Coronary artery (tissue), 2 donors: Measurements from ENCODE around the gene SCIN.

Experiments used
- DNase-seq: peaks from one replicate; pipeline ENCODE4 v3.0.0-alpha.2; 2017; ENCODE audit warnings: low spot score
- H3K27ac ChIP-seq, 2 donors: fragments of 200-600 bp; sonication (generic); one replicate each; pipeline ENCODE4 v1.5.1; 2016 to 2019
- H3K4me3 ChIP-seq: fragments of 200-600 bp; sonication (generic); 2 replicates; pipeline ENCODE4 v1.5.1; 2016; ENCODE audit warnings: mild to moderate bottlenecking, moderate library complexity
- TF ChIP-seq, protein P1 (sequence below): fragments of 200-600 bp; sonication (generic); IDR thresholded peaks from one replicate; pipeline ENCODE4 v1.5.1; 2019; ENCODE audit warnings: antibody characterized with exemption

The SCIN gene

DNA sequence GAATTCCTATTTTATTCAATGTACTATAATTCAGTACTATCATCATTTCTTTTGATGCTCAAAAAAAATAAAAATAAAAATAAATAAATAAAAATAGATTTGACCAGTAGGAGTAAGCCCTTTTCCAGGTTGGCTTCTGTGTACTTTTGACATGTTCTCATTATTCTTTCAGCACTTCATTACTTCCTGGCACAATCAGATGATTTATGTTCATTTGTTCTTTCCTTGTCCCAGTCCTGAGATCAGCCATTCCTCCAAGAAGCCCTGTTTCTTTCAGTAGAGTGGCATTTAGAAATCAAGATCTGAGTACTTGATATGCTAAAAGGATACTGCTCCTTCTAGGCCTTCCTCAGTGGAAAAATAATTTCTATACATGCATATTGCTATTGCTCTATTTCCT lies 137.8 kb downstream of the SCIN start:
- TF ChIP-seq, protein P1, sequence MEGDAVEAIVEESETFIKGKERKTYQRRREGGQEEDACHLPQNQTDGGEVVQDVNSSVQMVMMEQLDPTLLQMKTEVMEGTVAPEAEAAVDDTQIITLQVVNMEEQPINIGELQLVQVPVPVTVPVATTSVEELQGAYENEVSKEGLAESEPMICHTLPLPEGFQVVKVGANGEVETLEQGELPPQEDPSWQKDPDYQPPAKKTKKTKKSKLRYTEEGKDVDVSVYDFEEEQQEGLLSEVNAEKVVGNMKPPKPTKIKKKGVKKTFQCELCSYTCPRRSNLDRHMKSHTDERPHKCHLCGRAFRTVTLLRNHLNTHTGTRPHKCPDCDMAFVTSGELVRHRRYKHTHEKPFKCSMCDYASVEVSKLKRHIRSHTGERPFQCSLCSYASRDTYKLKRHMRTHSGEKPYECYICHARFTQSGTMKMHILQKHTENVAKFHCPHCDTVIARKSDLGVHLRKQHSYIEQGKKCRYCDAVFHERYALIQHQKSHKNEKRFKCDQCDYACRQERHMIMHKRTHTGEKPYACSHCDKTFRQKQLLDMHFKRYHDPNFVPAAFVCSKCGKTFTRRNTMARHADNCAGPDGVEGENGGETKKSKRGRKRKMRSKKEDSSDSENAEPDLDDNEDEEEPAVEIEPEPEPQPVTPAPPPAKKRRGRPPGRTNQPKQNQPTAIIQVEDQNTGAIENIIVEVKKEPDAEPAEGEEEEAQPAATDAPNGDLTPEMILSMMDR, result no peak
- no peak overlapping the region for H3K27ac ChIP-seq
- no peak for DNase-seq

More for the DNA sequence above, 137.8 kb downstream of the SCIN start:
- H3K4me3 ChIP-seq, result no peak overlapping the region
